ENCODE data around the gene ARTN.

The ARTN gene

GRCh38 chr1:43947061-43947873, 13.7 kb downstream of the ARTN start:
- Histone ChIP-seq H3K79me2 (ENCODE audit: control insufficient read depth, insufficient read depth, low read length) (no peaks in the 10 kb centered on the region), H3K4me3 (ENCODE audit: low read length) (peak overlapping the region; percentile 83), H3K79me1 (ENCODE audit: low read length) (peaks cover 4% of the 10 kb centered on the region), H2BK15ac (replicated peaks; ENCODE audit: low read depth) (no peak overlapping the region), H3K36me3 (ENCODE audit: control insufficient read depth, insufficient read depth, low read length) (no peaks in the 10 kb centered on the region), H4K8ac (ENCODE audit: low read depth, low read length) (no peak overlapping the region), H3K18ac (ENCODE audit: low read length) (no peak overlapping the region), H4K5ac (ENCODE audit: low read length) (no peak overlapping the region), H2BK120ac (ENCODE audit: low read depth, low read length) (no peak overlapping the region), H2AK5ac (ENCODE audit: low read length) (no peak overlapping the region), H3K56ac (ENCODE audit: low read length) (peak overlapping the region; percentile 98), H3K4me2 (ENCODE audit: low read length) (peak overlapping the region; percentile 57), H3K27me3 (ENCODE audit: insufficient read depth, low read length, poor library complexity) (no peaks in the 10 kb centered on the region), H3K4ac (ENCODE audit: low read depth, low read length) (no peak overlapping the region), H3K9ac (ENCODE audit: low read length) (peak overlapping the region; percentile 95), H2BK5ac (ENCODE audit: low read length) (no peak overlapping the region), H3K27ac (ENCODE audit: low read depth, low read length) (no peak overlapping the region), H3K23ac (ENCODE audit: low read length) (no peak overlapping the region), H3K4me1 (ENCODE audit: control insufficient read depth, low read depth, low read length) (peaks cover 2% of the 10 kb centered on the region)
- WGBS (ENCODE audit: extremely low coverage, insufficient coverage, low lambda C conversion rate) = no CpG with 5 or more reads among the region's 27 CpGs
- DNase-seq = no peak

GRCh38 chr1:43947874-43948437, 14.4 kb downstream of the ARTN start:
- no peak for DNase-seq
- no peak overlapping the region for H2BK5ac ChIP-seq (ENCODE audit: low read length)
- no CpG with 5 or more reads among the region's 3 CpGs for WGBS (ENCODE audit: extremely low coverage, insufficient coverage, low lambda C conversion rate)

GRCh38 chr1:43949678-43950077, 16.1 kb downstream of the ARTN start:
- H4K8ac ChIP-seq (ENCODE audit: low read depth, low read length) = no peak overlapping the region
- H4K5ac ChIP-seq (ENCODE audit: low read length) = no peak overlapping the region
- no peaks in the 10 kb centered on the region for H3K27me3 ChIP-seq (ENCODE audit: insufficient read depth, low read length, poor library complexity)
- no peaks in the 10 kb centered on the region for H3K36me3 ChIP-seq (ENCODE audit: control insufficient read depth, insufficient read depth, low read length)
- H3K4me2 ChIP-seq (ENCODE audit: low read length) = no peak overlapping the region
- no peak overlapping the region for H2BK5ac ChIP-seq (ENCODE audit: low read length)
- H3K79me2 ChIP-seq (ENCODE audit: control insufficient read depth, insufficient read depth, low read length) = no peaks in the 10 kb centered on the region
- no peak overlapping the region for H3K56ac ChIP-seq (ENCODE audit: low read length)
- no peak overlapping the region for H3K4me3 ChIP-seq (ENCODE audit: low read length)
- peaks cover 2% of the 10 kb centered on the region for H3K4me1 ChIP-seq (ENCODE audit: control insufficient read depth, low read depth, low read length)
- WGBS (ENCODE audit: extremely low coverage, insufficient coverage, low lambda C conversion rate) = no CpG with 5 or more reads among the region's 13 CpGs
- H2AK5ac ChIP-seq (ENCODE audit: low read length) = no peak overlapping the region
- no peak overlapping the region for H3K23ac ChIP-seq (ENCODE audit: low read length)
- peaks cover 4% of the 10 kb centered on the region for H3K79me1 ChIP-seq (ENCODE audit: low read length)
- H3K9ac ChIP-seq (ENCODE audit: low read length) = no peak overlapping the region
- H3K18ac ChIP-seq (ENCODE audit: low read length) = no peak overlapping the region
- no peak for DNase-seq
- H2BK15ac ChIP-seq (replicated peaks; ENCODE audit: low read depth) = no peak overlapping the region
- H2BK120ac ChIP-seq (ENCODE audit: low read depth, low read length) = no peak overlapping the region
- no peak overlapping the region for H3K27ac ChIP-seq (ENCODE audit: low read depth, low read length)
- no peak overlapping the region for H3K4ac ChIP-seq (ENCODE audit: low read depth, low read length)

More at GRCh38 chr1:43947874-43948437, 14.4 kb downstream of the ARTN start:
- Histone ChIP-seq H3K4me2 (ENCODE audit: low read length) (peak overlapping the region; percentile 22), H3K18ac (ENCODE audit: low read length) (no peak overlapping the region), H3K36me3 (ENCODE audit: control insufficient read depth, insufficient read depth, low read length) (no peaks in the 10 kb centered on the region), H3K4ac (ENCODE audit: low read depth, low read length) (no peak overlapping the region), H3K79me1 (ENCODE audit: low read length) (peaks cover 4% of the 10 kb centered on the region), H3K9ac (ENCODE audit: low read length) (peak overlapping the region; percentile 95), H3K27ac (ENCODE audit: low read depth, low read length) (no peak overlapping the region), H2BK15ac (replicated peaks; ENCODE audit: low read depth) (no peak overlapping the region), H2BK120ac (ENCODE audit: low read depth, low read length) (no peak overlapping the region), H4K5ac (ENCODE audit: low read length) (no peak overlapping the region), H3K27me3 (ENCODE audit: insufficient read depth, low read length, poor library complexity) (no peaks in the 10 kb centered on the region), H3K23ac (ENCODE audit: low read length) (no peak overlapping the region), H3K56ac (ENCODE audit: low read length) (peak overlapping the region; percentile 98), H4K8ac (ENCODE audit: low read depth, low read length) (no peak overlapping the region), H3K79me2 (ENCODE audit: control insufficient read depth, insufficient read depth, low read length) (no peaks in the 10 kb centered on the region), H3K4me3 (ENCODE audit: low read length) (no peak overlapping the region), H3K4me1 (ENCODE audit: control insufficient read depth, low read depth, low read length) (peaks cover 2% of the 10 kb centered on the region), H2AK5ac (ENCODE audit: low read length) (no peak overlapping the region)

- no peak overlapping the region for H4K5ac ChIP-seq (ENCODE audit: low read length)
- no peak overlapping the region for H3K4ac ChIP-seq (ENCODE audit: low read depth, low read length)
- H2BK15ac ChIP-seq (replicated peaks; ENCODE audit: low read depth) = no peak overlapping the region
- no peak overlapping the region for H3K27ac ChIP-seq (ENCODE audit: low read depth, low read length)
- H3K4me1 ChIP-seq (ENCODE audit: control insufficient read depth, low read depth, low read length) = peaks cover 2% of the 10 kb centered on the region
- H3K9ac ChIP-seq (ENCODE audit: low read length) = no peak overlapping the region
- no peak overlapping the region for H3K18ac ChIP-seq (ENCODE audit: low read length)
- H3K27me3 ChIP-seq (ENCODE audit: insufficient read depth, low read length, poor library complexity) = no peaks in the 10 kb centered on the region
- no CpG with 5 or more reads among the region's 4 CpGs for WGBS (ENCODE audit: extremely low coverage, insufficient coverage, low lambda C conversion rate)
- H2BK5ac ChIP-seq (ENCODE audit: low read length) = no peak overlapping the region
- no peak for DNase-seq
- H3K56ac ChIP-seq (ENCODE audit: low read length) = no peak overlapping the region
- H3K79me1 ChIP-seq (ENCODE audit: low read length) = peaks cover 4% of the 10 kb centered on the region
- no peak overlapping the region for H3K4me3 ChIP-seq (ENCODE audit: low read length)
- H3K4me2 ChIP-seq (ENCODE audit: low read length) = no peak overlapping the region
- H2BK120ac ChIP-seq (ENCODE audit: low read depth, low read length) = no peak overlapping the region
- no peak overlapping the region for H2AK5ac ChIP-seq (ENCODE audit: low read length)
- no peak overlapping the region for H4K8ac ChIP-seq (ENCODE audit: low read depth, low read length)
- H3K79me2 ChIP-seq (ENCODE audit: control insufficient read depth, insufficient read depth, low read length) = no peaks in the 10 kb centered on the region
- H3K36me3 ChIP-seq (ENCODE audit: control insufficient read depth, insufficient read depth, low read length) = no peaks in the 10 kb centered on the region
- no peak overlapping the region for H3K23ac ChIP-seq (ENCODE audit: low read length)
Observed at GRCh38 chr1:43951021-43951985, 17.7 kb downstream of the ARTN start.

DNA sequence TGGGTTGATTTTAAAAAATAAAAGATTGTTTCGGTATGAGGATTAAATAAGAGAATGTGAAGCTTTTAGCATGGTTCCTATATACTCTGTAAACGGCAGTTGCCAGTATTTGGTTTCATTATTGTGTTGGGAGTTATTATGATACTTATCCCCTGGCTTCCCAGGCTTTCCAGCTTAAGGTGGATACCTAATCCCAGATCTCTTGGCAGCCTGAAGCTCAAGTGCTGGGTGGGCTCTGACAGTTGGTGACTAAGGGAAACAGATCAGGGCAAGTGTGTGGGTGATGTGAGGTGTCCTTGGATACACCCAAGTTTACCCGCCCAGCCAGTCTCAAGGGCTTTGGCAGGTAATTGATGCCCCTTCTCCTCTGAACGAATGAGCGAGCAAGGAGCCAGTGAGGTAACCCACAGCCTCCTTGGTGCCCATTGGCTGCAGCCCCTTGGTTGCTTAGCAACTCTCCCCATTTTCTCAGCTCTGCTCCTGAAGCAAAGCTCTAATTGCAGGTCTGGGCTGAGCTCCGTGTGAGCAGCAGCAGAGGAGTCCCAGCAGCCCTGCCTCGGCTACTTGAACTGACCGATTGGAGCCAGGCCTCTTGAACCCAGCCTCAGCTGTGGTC, 19.2 kb downstream of the ARTN start:
- no peak overlapping the region for H3K4me3 ChIP-seq (ENCODE audit: low read length)
- H3K27me3 ChIP-seq (ENCODE audit: insufficient read depth, low read length, poor library complexity) = no peaks in the 10 kb centered on the region
- no peak overlapping the region for H3K4me2 ChIP-seq (ENCODE audit: low read length)
- H3K9ac ChIP-seq (ENCODE audit: low read length) = no peak overlapping the region
- peak; percentile 86 for DNase-seq
- no peak overlapping the region for H3K23ac ChIP-seq (ENCODE audit: low read length)
- H3K4ac ChIP-seq (ENCODE audit: low read depth, low read length) = no peak overlapping the region
- no peak overlapping the region for H3K56ac ChIP-seq (ENCODE audit: low read length)
- WGBS (ENCODE audit: extremely low coverage, insufficient coverage, low lambda C conversion rate) = 100% methylated on average over 2 of the region's 8 CpGs
- H3K27ac ChIP-seq (ENCODE audit: low read depth, low read length) = no peak overlapping the region
- no peak overlapping the region for H2BK120ac ChIP-seq (ENCODE audit: low read depth, low read length)
- H3K36me3 ChIP-seq (ENCODE audit: control insufficient read depth, insufficient read depth, low read length) = no peaks in the 10 kb centered on the region
- no peak overlapping the region for H2BK15ac ChIP-seq (replicated peaks; ENCODE audit: low read depth)
- peaks cover under 1% of the 10 kb centered on the region for H3K4me1 ChIP-seq (ENCODE audit: control insufficient read depth, low read depth, low read length)
- peaks cover 2% of the 10 kb centered on the region for H3K79me1 ChIP-seq (ENCODE audit: low read length)
- H2AK5ac ChIP-seq (ENCODE audit: low read length) = no peak overlapping the region
- H3K18ac ChIP-seq (ENCODE audit: low read length) = no peak overlapping the region
- no peak overlapping the region for H4K5ac ChIP-seq (ENCODE audit: low read length)
- H4K8ac ChIP-seq (ENCODE audit: low read depth, low read length) = no peak overlapping the region
- no peak overlapping the region for H2BK5ac ChIP-seq (ENCODE audit: low read length)
- no peaks in the 10 kb centered on the region for H3K79me2 ChIP-seq (ENCODE audit: control insufficient read depth, insufficient read depth, low read length)
